ENCODE data around the gene VWA3A. TPM values are rescaled to one million over a fixed set of nuclear protein-coding genes. Genes with fewer than 3 reads are reported as not detected.

VWA3A gene
- total and polyA plus RNA-seq, 2 donors (not counting 1 experiment from before 2014, with no cell fraction given) = 0.06 to 0.17 TPM

GRCh38 chr16:22174642-22175041, 82.3 kb downstream of the VWA3A start:
- H3K27ac ChIP-seq (ENCODE audit: insufficient read depth, low read length) = no peak overlapping the region
- no peaks in the 10 kb centered on the region for H3K79me2 ChIP-seq (ENCODE audit: control insufficient read depth, insufficient read depth, low read length)
- no peak overlapping the region for H3K4me2 ChIP-seq (ENCODE audit: extremely low read depth, insufficient read depth, low read length)
- TF ChIP-seq CTCF (conservative IDR thresholded peaks at IDR 0.05 in 1 of 2, IDR thresholded peaks at IDR 0.05 in 1 of 2; ENCODE audit: low read depth in 1 of 2, low read length in 2 of 2) (no peak), EZH2 (IDR thresholded peaks at IDR 0.05; ENCODE audit: low read length, missing control alignments) (no peak)
- DNase-seq (ENCODE audit: low read depth in 2 of 2) = no peak
- peaks cover 2% of the 10 kb centered on the region for H3K27me3 ChIP-seq (ENCODE audit: control insufficient read depth, insufficient read depth, low read length)
- no peaks in the 10 kb centered on the region for H3K36me3 ChIP-seq (ENCODE audit: control insufficient read depth, insufficient read depth, low read length)
- H3K9me3 ChIP-seq (ENCODE audit: control insufficient read depth, insufficient read depth, low read depth, low read length) = no peaks in the 10 kb centered on the region
- H3K4me1 ChIP-seq (ENCODE audit: control insufficient read depth, extremely low read depth, insufficient read depth, low read length) = no peaks in the 10 kb centered on the region
- H3K4me3 ChIP-seq (replicated peaks in 1 of 4; ENCODE audit: control extremely low read depth in 1 of 4, insufficient read depth in 1 of 4, low read depth in 3 of 4, low read length in 4 of 4) = no peak overlapping the region
- no peak overlapping the region for H2AFZ ChIP-seq (ENCODE audit: low read length)
- H4K20me1 ChIP-seq (ENCODE audit: control insufficient read depth, extremely low read depth, insufficient read depth, low read length) = no peaks in the 10 kb centered on the region
- H3K9ac ChIP-seq (ENCODE audit: insufficient read depth, low read length) = no peak overlapping the region

- Histone ChIP-seq H3K27me3 (ENCODE audit: control insufficient read depth, insufficient read depth, low read length) (peaks cover 2% of the 10 kb centered on the region), H3K9me3 (ENCODE audit: control insufficient read depth, insufficient read depth, low read depth, low read length) (no peaks in the 10 kb centered on the region), H4K20me1 (ENCODE audit: control insufficient read depth, extremely low read depth, insufficient read depth, low read length) (no peaks in the 10 kb centered on the region), H3K27ac (ENCODE audit: insufficient read depth, low read length) (no peak overlapping the region), H2AFZ (ENCODE audit: low read length) (no peak overlapping the region), H3K36me3 (ENCODE audit: control insufficient read depth, insufficient read depth, low read length) (no peaks in the 10 kb centered on the region), H3K4me3 (replicated peaks in 1 of 4; ENCODE audit: control extremely low read depth in 1 of 4, insufficient read depth in 1 of 4, low read depth in 3 of 4, low read length in 4 of 4) (no peak overlapping the region), H3K4me1 (ENCODE audit: control insufficient read depth, extremely low read depth, insufficient read depth, low read length) (no peaks in the 10 kb centered on the region), H3K79me2 (ENCODE audit: control insufficient read depth, insufficient read depth, low read length) (no peaks in the 10 kb centered on the region), H3K9ac (ENCODE audit: insufficient read depth, low read length) (no peak overlapping the region), H3K4me2 (ENCODE audit: extremely low read depth, insufficient read depth, low read length) (no peak overlapping the region)
- DNase-seq (ENCODE audit: low read depth in 2 of 2) = no peak
- TF ChIP-seq CTCF (conservative IDR thresholded peaks at IDR 0.05 in 1 of 2, IDR thresholded peaks at IDR 0.05 in 1 of 2; ENCODE audit: low read depth in 1 of 2, low read length in 2 of 2) (no peak), EZH2 (IDR thresholded peaks at IDR 0.05; ENCODE audit: low read length, missing control alignments) (no peak)
Observed at GRCh38 chr16:22177968-22178930, 85.9 kb downstream of the VWA3A start.

GRCh38 chr16:22181426-22181825, 89.1 kb downstream of the VWA3A start:
- Histone ChIP-seq H3K27me3 (ENCODE audit: control insufficient read depth, insufficient read depth, low read length) (peaks cover 2% of the 10 kb centered on the region), H3K4me2 (ENCODE audit: extremely low read depth, insufficient read depth, low read length) (no peak overlapping the region), H4K20me1 (ENCODE audit: control insufficient read depth, extremely low read depth, insufficient read depth, low read length) (no peaks in the 10 kb centered on the region), H2AFZ (ENCODE audit: low read length) (no peak overlapping the region), H3K9ac (ENCODE audit: insufficient read depth, low read length) (no peak overlapping the region), H3K36me3 (ENCODE audit: control insufficient read depth, insufficient read depth, low read length) (no peaks in the 10 kb centered on the region), H3K4me3 (replicated peaks in 1 of 4; ENCODE audit: control extremely low read depth in 1 of 4, insufficient read depth in 1 of 4, low read depth in 3 of 4, low read length in 4 of 4) (no peak overlapping the region), H3K27ac (ENCODE audit: insufficient read depth, low read length) (no peak overlapping the region), H3K4me1 (ENCODE audit: control insufficient read depth, extremely low read depth, insufficient read depth, low read length) (no peaks in the 10 kb centered on the region), H3K9me3 (ENCODE audit: control insufficient read depth, insufficient read depth, low read depth, low read length) (no peaks in the 10 kb centered on the region), H3K79me2 (ENCODE audit: control insufficient read depth, insufficient read depth, low read length) (no peaks in the 10 kb centered on the region)
- DNase-seq (ENCODE audit: low read depth in 2 of 2) = no peak
- TF ChIP-seq CTCF (conservative IDR thresholded peaks at IDR 0.05 in 1 of 2, IDR thresholded peaks at IDR 0.05 in 1 of 2; ENCODE audit: low read depth in 1 of 2, low read length in 2 of 2) (no peak), EZH2 (IDR thresholded peaks at IDR 0.05; ENCODE audit: low read length, missing control alignments) (no peak)
